HCT116 (cell line): ENCODE results near the gene JAK2.

Experiments used
- CEBPB ChIP-seq: IDR thresholded peaks from 2 replicates; pipeline ENCODE4 v1.6.1; 2012; ENCODE audit warnings: low read depth
- EZH2 ChIP-seq: fragments of 200-600 bp; sonication (generic); IDR thresholded peaks from 2 replicates; pipeline ENCODE4 v1.6.1; 2017; ENCODE audit warnings: antibody characterized with exemption, mixed run types
- EZH2phosphoT487 ChIP-seq: fragments of 200-600 bp; IDR thresholded peaks from 2 replicates; pipeline ENCODE4 v1.6.1; 2018; ENCODE audit warnings: antibody characterized with exemption, borderline replicate concordance
- POLR2A ChIP-seq: IDR thresholded peaks from 2 replicates; pipeline ENCODE4 v1.7.0; 2011; ENCODE audit warnings: borderline replicate concordance; ENCODE audit not compliant: insufficient read depth, insufficient read length; ENCODE audit errors: extremely low read depth
- POLR2AphosphoS5 ChIP-seq: IDR thresholded peaks from 2 replicates; pipeline ENCODE4 v1.6.1; 2011; ENCODE audit warnings: mild to moderate bottlenecking, low read depth, low read length, moderate library complexity
- ZNF274 ChIP-seq: fragments of 200-500 bp; sonication (Bioruptor generic); IDR thresholded peaks from 2 replicates; pipeline ENCODE4 v1.6.1; 2014; ENCODE audit warnings: mild to moderate bottlenecking, low read depth, low read length, inconsistent platforms
- TF ChIP-seq, protein P1 (sequence below): IDR thresholded peaks from 2 replicates; pipeline ENCODE4 v1.6.1; 2012
- TF ChIP-seq, protein P2 (sequence below): IDR thresholded peaks from 2 replicates; pipeline ENCODE4 v1.6.1; 2011; ENCODE audit warnings: mild to moderate bottlenecking, low read length, moderate library complexity; ENCODE audit not compliant: insufficient replicate concordance; ENCODE audit errors: extremely low read depth
- TF ChIP-seq, protein P3 (sequence below), 3 experiments: fragments of 200-600 bp in 1 of 3; sonication (generic) in 1 of 3; IDR thresholded peaks in 2 of 3; conservative IDR thresholded peaks in 1 of 3; 2 replicates each; pipeline ENCODE4 v1.5.1; 2012 to 2017; ENCODE audit warnings: low read depth in 2 of 3, low read length in 2 of 3, antibody characterized with exemption in 1 of 3, borderline replicate concordance in 1 of 3, control low read depth in 1 of 3, mild to moderate bottlenecking in 1 of 3, mixed read lengths in 1 of 3, mixed run types in 1 of 3, moderate library complexity in 1 of 3; ENCODE audit not compliant: insufficient read depth in 1 of 3
- TF ChIP-seq, protein P4 (sequence below): IDR thresholded peaks from 2 replicates; pipeline ENCODE4 v1.6.1; 2012

DNA sequence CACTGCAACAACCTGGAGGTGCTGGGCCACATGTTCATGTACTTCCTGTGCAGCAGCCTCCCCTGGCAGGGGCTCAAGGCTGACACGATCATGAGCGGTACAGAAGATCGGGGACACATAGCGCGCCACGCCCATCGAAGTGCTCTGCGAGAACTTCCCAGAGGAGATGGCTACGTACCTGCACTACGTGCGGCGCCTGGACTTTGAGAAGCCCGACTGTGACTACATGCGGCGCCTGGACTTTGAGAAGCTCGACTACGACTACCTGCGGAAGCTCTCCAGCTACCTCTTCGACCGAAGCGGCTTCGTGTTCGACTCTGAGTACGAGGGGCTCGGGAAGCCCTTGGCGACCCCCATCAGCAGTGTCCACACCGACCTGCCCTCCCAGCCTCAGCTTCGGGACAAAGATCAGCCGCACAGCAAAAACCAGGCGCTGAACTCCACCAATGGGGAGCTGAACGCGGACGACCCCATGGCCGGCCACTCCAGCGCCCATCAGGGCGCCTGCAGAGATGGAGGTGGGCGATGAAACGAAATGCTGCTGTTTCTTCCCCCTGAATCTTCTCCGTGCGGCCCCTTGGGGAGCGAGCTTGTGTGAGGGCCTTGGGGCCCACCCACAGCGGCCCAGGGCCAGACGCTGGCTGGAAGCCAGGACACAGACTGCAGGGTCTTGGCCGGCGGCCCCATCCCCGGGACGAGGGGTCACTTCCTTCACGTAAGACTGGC lies 56.5 kb downstream of the JAK2 start:
- no peak for TF ChIP-seq EZH2phosphoT487
- no peak for TF ChIP-seq ZNF274
- TF ChIP-seq EZH2: no peak
- TF ChIP-seq POLR2A: no peak
- TF ChIP-seq, protein P1, sequence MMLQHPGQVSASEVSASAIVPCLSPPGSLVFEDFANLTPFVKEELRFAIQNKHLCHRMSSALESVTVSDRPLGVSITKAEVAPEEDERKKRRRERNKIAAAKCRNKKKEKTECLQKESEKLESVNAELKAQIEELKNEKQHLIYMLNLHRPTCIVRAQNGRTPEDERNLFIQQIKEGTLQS: no peak
- TF ChIP-seq, protein P2, sequence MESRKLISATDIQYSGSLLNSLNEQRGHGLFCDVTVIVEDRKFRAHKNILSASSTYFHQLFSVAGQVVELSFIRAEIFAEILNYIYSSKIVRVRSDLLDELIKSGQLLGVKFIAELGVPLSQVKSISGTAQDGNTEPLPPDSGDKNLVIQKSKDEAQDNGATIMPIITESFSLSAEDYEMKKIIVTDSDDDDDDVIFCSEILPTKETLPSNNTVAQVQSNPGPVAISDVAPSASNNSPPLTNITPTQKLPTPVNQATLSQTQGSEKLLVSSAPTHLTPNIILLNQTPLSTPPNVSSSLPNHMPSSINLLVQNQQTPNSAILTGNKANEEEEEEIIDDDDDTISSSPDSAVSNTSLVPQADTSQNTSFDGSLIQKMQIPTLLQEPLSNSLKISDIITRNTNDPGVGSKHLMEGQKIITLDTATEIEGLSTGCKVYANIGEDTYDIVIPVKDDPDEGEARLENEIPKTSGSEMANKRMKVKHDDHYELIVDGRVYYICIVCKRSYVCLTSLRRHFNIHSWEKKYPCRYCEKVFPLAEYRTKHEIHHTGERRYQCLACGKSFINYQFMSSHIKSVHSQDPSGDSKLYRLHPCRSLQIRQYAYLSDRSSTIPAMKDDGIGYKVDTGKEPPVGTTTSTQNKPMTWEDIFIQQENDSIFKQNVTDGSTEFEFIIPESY: no peak
- TF ChIP-seq, protein P3, sequence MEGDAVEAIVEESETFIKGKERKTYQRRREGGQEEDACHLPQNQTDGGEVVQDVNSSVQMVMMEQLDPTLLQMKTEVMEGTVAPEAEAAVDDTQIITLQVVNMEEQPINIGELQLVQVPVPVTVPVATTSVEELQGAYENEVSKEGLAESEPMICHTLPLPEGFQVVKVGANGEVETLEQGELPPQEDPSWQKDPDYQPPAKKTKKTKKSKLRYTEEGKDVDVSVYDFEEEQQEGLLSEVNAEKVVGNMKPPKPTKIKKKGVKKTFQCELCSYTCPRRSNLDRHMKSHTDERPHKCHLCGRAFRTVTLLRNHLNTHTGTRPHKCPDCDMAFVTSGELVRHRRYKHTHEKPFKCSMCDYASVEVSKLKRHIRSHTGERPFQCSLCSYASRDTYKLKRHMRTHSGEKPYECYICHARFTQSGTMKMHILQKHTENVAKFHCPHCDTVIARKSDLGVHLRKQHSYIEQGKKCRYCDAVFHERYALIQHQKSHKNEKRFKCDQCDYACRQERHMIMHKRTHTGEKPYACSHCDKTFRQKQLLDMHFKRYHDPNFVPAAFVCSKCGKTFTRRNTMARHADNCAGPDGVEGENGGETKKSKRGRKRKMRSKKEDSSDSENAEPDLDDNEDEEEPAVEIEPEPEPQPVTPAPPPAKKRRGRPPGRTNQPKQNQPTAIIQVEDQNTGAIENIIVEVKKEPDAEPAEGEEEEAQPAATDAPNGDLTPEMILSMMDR (IDR thresholded peaks at IDR 0.05 in 2 of 3, conservative IDR thresholded peaks at IDR 0.05 in 1 of 3; ENCODE audit: borderline replicate concordance in 1 of 3, insufficient read depth in 1 of 3, low read depth in 2 of 3, low read length in 2 of 3): no peak
- no peak for TF ChIP-seq CEBPB
- TF ChIP-seq POLR2AphosphoS5: no peak
- TF ChIP-seq, protein P4, sequence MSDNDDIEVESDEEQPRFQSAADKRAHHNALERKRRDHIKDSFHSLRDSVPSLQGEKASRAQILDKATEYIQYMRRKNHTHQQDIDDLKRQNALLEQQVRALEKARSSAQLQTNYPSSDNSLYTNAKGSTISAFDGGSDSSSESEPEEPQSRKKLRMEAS: no peak
